Neuronal stem cell (in vitro differentiated cells): ENCODE data around the gene HIPK2.

Experiments
- DNase-seq: peaks from one replicate; pipeline ENCODE4 v3.0.0-alpha.2; 2013; ENCODE audit warnings: low spot score
- H2AFZ ChIP-seq: one replicate; pipeline ENCODE4 v1.6.1; 2013; ENCODE audit warnings: mild to moderate bottlenecking, low read length, inconsistent platforms
- H2AK5ac ChIP-seq: 2 replicates; pipeline ENCODE4 v1.6.1; 2013; ENCODE audit warnings: low read depth, mild to moderate bottlenecking, inconsistent platforms, low read length, moderate library complexity, mixed read lengths
- H2BK120ac ChIP-seq: 2 replicates; pipeline ENCODE4 v1.6.1; 2013; ENCODE audit warnings: low read depth, mild to moderate bottlenecking, inconsistent platforms, low read length, moderate library complexity, mixed read lengths
- H2BK12ac ChIP-seq: one replicate; pipeline ENCODE4 v1.6.1; 2013; ENCODE audit warnings: low read length, inconsistent platforms
- H2BK15ac ChIP-seq: 2 replicates; pipeline ENCODE4 v1.6.1; 2013; ENCODE audit warnings: mild to moderate bottlenecking, low read length, inconsistent platforms, mixed read lengths
- H2BK5ac ChIP-seq: one replicate; pipeline ENCODE4 v1.6.1; 2013; ENCODE audit warnings: inconsistent platforms, mild to moderate bottlenecking, low read length, moderate library complexity
- H3K14ac ChIP-seq: one replicate; pipeline ENCODE4 v1.6.1; 2013; ENCODE audit warnings: low read length, inconsistent platforms
- H3K18ac ChIP-seq: 2 replicates; pipeline ENCODE4 v1.6.1; 2013; ENCODE audit warnings: low read length, inconsistent platforms
- H3K23ac ChIP-seq: 2 replicates; pipeline ENCODE4 v1.6.1; 2013; ENCODE audit warnings: low read depth, mild to moderate bottlenecking, mixed read lengths, low read length, inconsistent platforms; ENCODE audit not compliant: poor library complexity
- H3K27ac ChIP-seq: replicated peaks from 3 replicates; pipeline ENCODE4 v1.5.1; 2013; ENCODE audit warnings: low read length, inconsistent platforms
- H3K27me3 ChIP-seq, 3 experiments: 2 replicates each; pipeline ENCODE4 v1.6.1; 2013; ENCODE audit warnings: low read length in 3 of 3, mild to moderate bottlenecking in 2 of 3, inconsistent platforms in 1 of 3, low read depth in 1 of 3, mixed read lengths in 1 of 3, moderate library complexity in 1 of 3; ENCODE audit not compliant: control insufficient read depth in 3 of 3, insufficient read depth in 3 of 3
- H3K36me3 ChIP-seq, 2 donors: replicated peaks in 1 of 2; 2 replicates each; pipeline ENCODE4 v1.6.1; 2013; ENCODE audit warnings: low read length in 2 of 2; ENCODE audit not compliant: control insufficient read depth in 2 of 2, insufficient read depth in 2 of 2
- H3K4ac ChIP-seq: 2 replicates; pipeline ENCODE4 v1.6.1; 2013; ENCODE audit warnings: inconsistent platforms, mild to moderate bottlenecking, low read length, moderate library complexity
- H3K4me1 ChIP-seq, 2 donors: 1 replicate in 1 of 2; 2 replicates in 1 of 2; pipeline ENCODE4 v1.6.1; 2013; ENCODE audit warnings: low read length in 2 of 2, low read depth in 1 of 2; ENCODE audit not compliant: control insufficient read depth in 2 of 2, insufficient read depth in 1 of 2
- H3K4me2 ChIP-seq: one replicate; pipeline ENCODE4 v1.6.1; 2013; ENCODE audit warnings: mild to moderate bottlenecking, low read length, inconsistent platforms; ENCODE audit not compliant: insufficient read depth, poor library complexity, severe bottlenecking
- H3K4me3 ChIP-seq, 2 donors: 2 replicates each; pipeline ENCODE4 v1.5.1; 2013; ENCODE audit warnings: low read length in 2 of 2, mild to moderate bottlenecking in 2 of 2, inconsistent platforms in 1 of 2, moderate library complexity in 1 of 2
- H3K79me1 ChIP-seq: one replicate; pipeline ENCODE4 v1.6.1; 2013; ENCODE audit warnings: low read depth, mild to moderate bottlenecking, inconsistent platforms, low read length, moderate library complexity
- H3K9ac ChIP-seq: one replicate; pipeline ENCODE4 v1.6.1; 2013; ENCODE audit warnings: mild to moderate bottlenecking, low read depth, low read length, inconsistent platforms; ENCODE audit not compliant: poor library complexity
- H3K9me3 ChIP-seq, 2 donors: replicated peaks in 1 of 2; 2 replicates each; pipeline versions ENCODE3 to v1.6.1; 2013; ENCODE audit warnings: low read length in 2 of 2, mild to moderate bottlenecking in 2 of 2, inconsistent platforms in 1 of 2, low read depth in 1 of 2, mixed read lengths in 1 of 2, moderate library complexity in 1 of 2; ENCODE audit not compliant: control insufficient read depth in 2 of 2, insufficient read depth in 1 of 2
- H4K8ac ChIP-seq: one replicate; pipeline ENCODE4 v1.6.1; 2013; ENCODE audit warnings: low read depth, mild to moderate bottlenecking, inconsistent platforms, low read length, moderate library complexity
- H4K91ac ChIP-seq: one replicate; pipeline ENCODE4 v1.6.1; 2013; ENCODE audit warnings: low read length, low read depth, mild to moderate bottlenecking, inconsistent platforms; ENCODE audit not compliant: poor library complexity
- WGBS, 2 donors: extraction: QIAGEN DNeasy Blood & Tissue Kit; methylation state at CpG; one replicate each; pipeline ENCODE4 v1.1.7; 2013; ENCODE audit warnings: missing lambda C conversion rate in 2 of 2, mixed read lengths in 1 of 2; ENCODE audit not compliant: insufficient read length in 2 of 2, insufficient replicate concordance in 1 of 2; ENCODE audit errors: extremely low coverage in 2 of 2; 5-methylcytosine and 5-hydroxymethylcytosine counted together

HIPK2 gene

GRCh38 chr7:139735912-139736595, 41.7 kb downstream of the HIPK2 start:
- H4K91ac ChIP-seq, result no peak overlapping the region
- H3K4ac ChIP-seq, result no peak overlapping the region
- no peak overlapping the region for H3K18ac ChIP-seq
- no peak overlapping the region for H2AK5ac ChIP-seq
- H3K36me3 ChIP-seq, result peaks cover 0 to 5% of the 10 kb centered on the region in 2 donors
- H3K27me3 ChIP-seq, result no peaks in the 10 kb centered on the region
- no peak overlapping the region for H2AFZ ChIP-seq
- peaks cover 8 to 12% of the 10 kb centered on the region in 2 donors for H3K4me1 ChIP-seq
- no peak overlapping the region for H3K9ac ChIP-seq
- no peak overlapping the region for H2BK120ac ChIP-seq
- H2BK12ac ChIP-seq, result no peak overlapping the region
- no peak overlapping the region for H3K4me3 ChIP-seq
- H3K14ac ChIP-seq, result no peak overlapping the region
- no peak overlapping the region for H3K4me2 ChIP-seq
- no peak overlapping the region for H3K27ac ChIP-seq
- no peak for DNase-seq
- peaks cover 0 to 4% of the 10 kb centered on the region in 2 donors for H3K9me3 ChIP-seq
- no peak overlapping the region for H2BK15ac ChIP-seq
- H2BK5ac ChIP-seq, result no peak overlapping the region
- H3K79me1 ChIP-seq, result peaks cover 2% of the 10 kb centered on the region
- H3K23ac ChIP-seq, result no peak overlapping the region
- no CpG with 5 or more reads among the region's 9 CpGs for WGBS, 2 donors
- no peak overlapping the region for H4K8ac ChIP-seq

DNA sequence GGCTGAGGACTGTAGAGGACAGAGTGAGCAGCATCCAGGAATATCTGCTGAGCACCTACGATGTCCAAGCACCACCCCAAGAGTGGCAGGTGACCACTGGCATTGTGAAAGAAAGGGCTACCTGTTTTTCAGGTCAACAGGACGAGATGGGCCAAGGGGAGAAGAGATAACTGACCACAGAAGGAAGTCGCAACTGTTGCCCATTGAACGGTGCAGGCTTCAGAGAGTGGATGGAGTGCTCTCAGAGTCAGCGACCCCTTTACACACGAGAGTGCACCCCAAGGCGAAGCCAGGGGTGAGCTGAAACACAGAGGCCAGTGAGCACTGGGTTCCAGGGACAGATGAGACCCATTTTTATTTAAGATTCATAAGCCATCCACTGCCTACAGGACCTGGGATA, 42.3 kb downstream of the HIPK2 start:
- Histone ChIP-seq H3K79me1 (peaks cover 2% of the 10 kb centered on the region), H3K27me3 (no peaks in the 10 kb centered on the region), H3K18ac (no peak overlapping the region), H3K4me2 (no peak overlapping the region), H3K14ac (no peak overlapping the region), H3K4me3 (no peak overlapping the region), H2AFZ (no peak overlapping the region), H3K4me1 (peaks cover 8 to 15% of the 10 kb centered on the region in 2 donors), H2BK120ac (no peak overlapping the region), H2BK5ac (no peak overlapping the region), H2AK5ac (no peak overlapping the region), H3K9me3 (peaks cover 0 to 4% of the 10 kb centered on the region in 2 donors), H2BK15ac (no peak overlapping the region), H4K91ac (no peak overlapping the region), H3K27ac (no peak overlapping the region), H2BK12ac (no peak overlapping the region), H4K8ac (no peak overlapping the region), H3K9ac (no peak overlapping the region), H3K4ac (no peak overlapping the region), H3K23ac (no peak overlapping the region), H3K36me3 (peaks cover 0 to 4% of the 10 kb centered on the region in 2 donors)
- no CpG with 5 or more reads among the region's 7 CpGs for WGBS, 2 donors
- no peak for DNase-seq

DNA sequence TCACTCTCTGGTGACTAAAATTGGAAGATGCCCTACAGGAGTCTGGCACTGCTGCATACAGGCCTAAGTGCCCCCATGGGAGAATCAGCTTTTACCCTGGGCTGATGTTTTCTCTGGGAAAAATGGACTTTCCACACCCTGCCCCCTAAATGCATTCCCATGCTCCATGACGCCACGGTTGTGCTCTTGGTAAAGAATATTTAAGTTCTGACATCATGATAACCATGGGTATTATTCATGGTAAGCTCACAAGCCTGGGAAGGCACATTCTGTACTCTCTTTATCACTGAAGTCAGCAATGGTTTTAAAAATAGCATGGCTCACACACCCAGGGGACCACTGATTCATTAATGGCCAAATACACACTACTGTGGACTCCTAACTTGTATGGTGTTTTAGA, 43.4 kb downstream of the HIPK2 start:
- Histone ChIP-seq H2BK5ac (no peak overlapping the region), H3K4me2 (no peak overlapping the region), H3K4me3 (no peak overlapping the region), H3K79me1 (peaks cover 2% of the 10 kb centered on the region), H3K18ac (no peak overlapping the region), H2BK15ac (no peak overlapping the region), H3K27me3 (no peaks in the 10 kb centered on the region), H4K8ac (no peak overlapping the region), H2AK5ac (no peak overlapping the region), H3K9me3 (peaks cover 0 to 4% of the 10 kb centered on the region in 2 donors), H3K4me1 (peaks cover 8 to 15% of the 10 kb centered on the region in 2 donors), H3K14ac (no peak overlapping the region), H3K27ac (no peak overlapping the region), H4K91ac (no peak overlapping the region), H3K9ac (no peak overlapping the region), H2BK120ac (no peak overlapping the region), H3K4ac (no peak overlapping the region), H3K23ac (no peak overlapping the region), H2AFZ (no peak overlapping the region), H3K36me3 (no peaks in the 10 kb centered on the region), H2BK12ac (no peak overlapping the region)
- no peak for DNase-seq
- WGBS, 2 donors, result no CpG with 5 or more reads among the region's 2 CpGs

- no CpG with 5 or more reads among the region's 7 CpGs for WGBS, 2 donors
- no peak overlapping the region for H2BK5ac ChIP-seq
- H4K91ac ChIP-seq, result no peak overlapping the region
- no peak overlapping the region for H3K14ac ChIP-seq
- H3K4ac ChIP-seq, result no peak overlapping the region
- no peak overlapping the region for H2BK120ac ChIP-seq
- no peak overlapping the region for H3K23ac ChIP-seq
- H3K36me3 ChIP-seq, result no peaks in the 10 kb centered on the region
- no peak overlapping the region for H2AFZ ChIP-seq
- no peak overlapping the region for H3K18ac ChIP-seq
- no peak overlapping the region for H3K27ac ChIP-seq
- no peak overlapping the region for H3K4me3 ChIP-seq
- H4K8ac ChIP-seq, result no peak overlapping the region
- no peak overlapping the region for H2AK5ac ChIP-seq
- peaks cover 8 to 15% of the 10 kb centered on the region in 2 donors for H3K4me1 ChIP-seq
- no peak overlapping the region for H3K4me2 ChIP-seq
- no peak overlapping the region for H3K9ac ChIP-seq
- peaks cover 2% of the 10 kb centered on the region for H3K79me1 ChIP-seq
- no peak overlapping the region for H2BK12ac ChIP-seq
- H3K9me3 ChIP-seq, result peaks cover 0 to 4% of the 10 kb centered on the region in 2 donors
- DNase-seq, result no peak
- no peak overlapping the region for H2BK15ac ChIP-seq
- no peaks in the 10 kb centered on the region for H3K27me3 ChIP-seq
Observed at GRCh38 chr7:139733751-139734150, 44.0 kb downstream of the HIPK2 start.
